ENCODE data around the gene ADNP. TPM values are rescaled to one million over a fixed set of nuclear protein-coding genes. Genes with fewer than 3 reads are reported as not detected.

The ADNP gene
- total and polyA plus RNA-seq, 2 of the 13 experiments (the other 11 are each of a cell fraction or from before 2014, with no cell fraction given): 21.0 to 21.5 TPM

DNA sequence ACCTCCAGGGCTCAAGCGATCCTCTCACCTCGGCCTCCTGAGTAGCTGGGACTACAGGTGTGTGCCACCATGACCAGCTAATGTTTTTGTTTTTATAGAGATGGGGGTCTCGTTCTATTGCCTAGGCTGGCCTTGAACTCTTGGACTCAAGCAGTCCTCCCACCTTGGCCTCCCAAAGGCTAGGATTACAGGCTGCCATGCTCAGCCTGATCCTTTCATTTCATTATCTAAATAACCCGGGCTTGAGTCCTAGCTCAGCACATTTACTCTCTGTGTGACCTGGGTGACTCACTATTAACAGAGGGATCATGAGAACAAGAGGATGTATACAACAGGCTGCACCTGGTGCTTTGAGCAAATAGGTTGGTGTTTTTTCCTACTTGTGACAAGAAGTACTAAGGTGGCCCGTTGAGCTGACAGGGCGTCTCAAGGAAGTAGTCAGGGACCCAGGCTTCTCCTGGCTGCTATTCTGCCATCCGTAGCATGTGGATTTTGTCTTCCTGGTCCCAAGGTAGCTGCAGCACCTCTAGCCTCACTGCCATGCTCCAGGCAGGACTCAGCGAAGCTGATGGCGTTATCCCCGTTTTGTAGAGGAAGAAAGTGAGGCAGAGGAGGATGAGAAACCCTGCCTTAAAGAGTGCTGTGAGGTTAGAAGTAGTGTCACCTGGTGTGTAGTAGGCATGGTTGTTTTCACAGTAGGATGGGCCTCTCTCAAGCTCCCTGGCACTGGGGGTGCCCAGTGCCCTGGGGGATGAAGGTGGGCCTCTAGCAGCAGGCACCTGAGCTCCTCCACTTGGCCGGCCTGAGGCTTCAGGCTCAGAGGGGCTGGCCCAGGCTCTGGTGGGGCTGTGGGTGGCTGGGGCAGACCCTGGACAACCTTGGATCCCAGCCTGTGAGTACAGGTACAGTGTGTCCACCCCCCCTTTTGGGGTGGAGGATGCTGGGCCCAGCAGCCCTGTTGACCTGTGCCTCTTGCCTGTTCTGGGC lies 62.4 kb downstream of the ADNP start (continued):
- TF ChIP-seq, protein P1, sequence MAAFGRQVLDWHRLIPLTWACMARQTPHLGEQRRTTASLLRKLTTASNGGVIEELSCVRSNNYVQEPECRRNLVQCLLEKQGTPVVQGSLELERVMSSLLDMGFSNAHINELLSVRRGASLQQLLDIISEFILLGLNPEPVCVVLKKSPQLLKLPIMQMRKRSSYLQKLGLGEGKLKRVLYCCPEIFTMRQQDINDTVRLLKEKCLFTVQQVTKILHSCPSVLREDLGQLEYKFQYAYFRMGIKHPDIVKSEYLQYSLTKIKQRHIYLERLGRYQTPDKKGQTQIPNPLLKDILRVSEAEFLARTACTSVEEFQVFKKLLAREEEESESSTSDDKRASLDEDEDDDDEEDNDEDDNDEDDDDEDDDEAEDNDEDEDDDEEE (CRISPR knock-in tag; IDR thresholded peaks at IDR 0.05): peak; percentile 64; the same call in 1 of the 2 replicates
- TF ChIP-seq ZFYVE20 (CRISPR knock-in tag; IDR thresholded peaks at IDR 0.05; ENCODE audit: borderline replicate concordance, low read depth) (no peak), ZNF614 (CRISPR knock-in tag; IDR thresholded peaks at IDR 0.05; ENCODE audit: borderline replicate concordance) (0 out of 2 replicates have a peak, but pooled peaks have one; percentile 68), ZNF547 (CRISPR knock-in tag; IDR thresholded peaks at IDR 0.05) (0 out of 2 replicates have a peak, but pooled peaks have one; percentile 35), NONO (IDR thresholded peaks at IDR 0.05) (no peak), NONO (CRISPR knock-in tag; conservative IDR thresholded peaks at IDR 0.05) (no peak), HDAC2 (CRISPR knock-in tag; IDR thresholded peaks at IDR 0.05) (0 out of 2 replicates have a peak, but pooled peaks have one; percentile 29), HOXD1 (CRISPR knock-in tag; IDR thresholded peaks at IDR 0.05) (peak; percentile 19; the same call in 1 of the 2 replicates), ZNF703 (CRISPR knock-in tag; IDR thresholded peaks at IDR 0.05; ENCODE audit: borderline replicate concordance) (no peak), ZSCAN20 (CRISPR knock-in tag; IDR thresholded peaks at IDR 0.05; ENCODE audit: borderline replicate concordance) (no peak), ZNF615 (CRISPR knock-in tag; IDR thresholded peaks at IDR 0.05; ENCODE audit: borderline replicate concordance) (no peak), CC2D1A (CRISPR knock-in tag; IDR thresholded peaks at IDR 0.05) (no peak), SP5 (CRISPR knock-in tag; IDR thresholded peaks at IDR 0.05; ENCODE audit: borderline replicate concordance, low read depth) (no peak), ZNF263 (CRISPR knock-in tag; IDR thresholded peaks at IDR 0.05) (peak; percentile 79), ZNF782 (CRISPR knock-in tag; IDR thresholded peaks at IDR 0.05; ENCODE audit: borderline replicate concordance) (no peak), ZNF34 (CRISPR knock-in tag; IDR thresholded peaks at IDR 0.05; ENCODE audit: borderline replicate concordance) (no peak), STAG1 (CRISPR knock-in tag; IDR thresholded peaks at IDR 0.05) (no peak)
- TF ChIP-seq, protein P2, sequence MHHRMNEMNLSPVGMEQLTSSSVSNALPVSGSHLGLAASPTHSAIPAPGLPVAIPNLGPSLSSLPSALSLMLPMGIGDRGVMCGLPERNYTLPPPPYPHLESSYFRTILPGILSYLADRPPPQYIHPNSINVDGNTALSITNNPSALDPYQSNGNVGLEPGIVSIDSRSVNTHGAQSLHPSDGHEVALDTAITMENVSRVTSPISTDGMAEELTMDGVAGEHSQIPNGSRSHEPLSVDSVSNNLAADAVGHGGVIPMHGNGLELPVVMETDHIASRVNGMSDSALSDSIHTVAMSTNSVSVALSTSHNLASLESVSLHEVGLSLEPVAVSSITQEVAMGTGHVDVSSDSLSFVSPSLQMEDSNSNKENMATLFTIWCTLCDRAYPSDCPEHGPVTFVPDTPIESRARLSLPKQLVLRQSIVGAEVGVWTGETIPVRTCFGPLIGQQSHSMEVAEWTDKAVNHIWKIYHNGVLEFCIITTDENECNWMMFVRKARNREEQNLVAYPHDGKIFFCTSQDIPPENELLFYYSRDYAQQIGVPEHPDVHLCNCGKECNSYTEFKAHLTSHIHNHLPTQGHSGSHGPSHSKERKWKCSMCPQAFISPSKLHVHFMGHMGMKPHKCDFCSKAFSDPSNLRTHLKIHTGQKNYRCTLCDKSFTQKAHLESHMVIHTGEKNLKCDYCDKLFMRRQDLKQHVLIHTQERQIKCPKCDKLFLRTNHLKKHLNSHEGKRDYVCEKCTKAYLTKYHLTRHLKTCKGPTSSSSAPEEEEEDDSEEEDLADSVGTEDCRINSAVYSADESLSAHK (CRISPR knock-in tag; IDR thresholded peaks at IDR 0.05; ENCODE audit: borderline replicate concordance): no peak
- TF ChIP-seq, protein P3, sequence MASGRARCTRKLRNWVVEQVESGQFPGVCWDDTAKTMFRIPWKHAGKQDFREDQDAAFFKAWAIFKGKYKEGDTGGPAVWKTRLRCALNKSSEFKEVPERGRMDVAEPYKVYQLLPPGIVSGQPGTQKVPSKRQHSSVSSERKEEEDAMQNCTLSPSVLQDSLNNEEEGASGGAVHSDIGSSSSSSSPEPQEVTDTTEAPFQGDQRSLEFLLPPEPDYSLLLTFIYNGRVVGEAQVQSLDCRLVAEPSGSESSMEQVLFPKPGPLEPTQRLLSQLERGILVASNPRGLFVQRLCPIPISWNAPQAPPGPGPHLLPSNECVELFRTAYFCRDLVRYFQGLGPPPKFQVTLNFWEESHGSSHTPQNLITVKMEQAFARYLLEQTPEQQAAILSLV (CRISPR knock-in tag; IDR thresholded peaks at IDR 0.05; ENCODE audit: borderline replicate concordance): no peak
- TF ChIP-seq, protein P4, sequence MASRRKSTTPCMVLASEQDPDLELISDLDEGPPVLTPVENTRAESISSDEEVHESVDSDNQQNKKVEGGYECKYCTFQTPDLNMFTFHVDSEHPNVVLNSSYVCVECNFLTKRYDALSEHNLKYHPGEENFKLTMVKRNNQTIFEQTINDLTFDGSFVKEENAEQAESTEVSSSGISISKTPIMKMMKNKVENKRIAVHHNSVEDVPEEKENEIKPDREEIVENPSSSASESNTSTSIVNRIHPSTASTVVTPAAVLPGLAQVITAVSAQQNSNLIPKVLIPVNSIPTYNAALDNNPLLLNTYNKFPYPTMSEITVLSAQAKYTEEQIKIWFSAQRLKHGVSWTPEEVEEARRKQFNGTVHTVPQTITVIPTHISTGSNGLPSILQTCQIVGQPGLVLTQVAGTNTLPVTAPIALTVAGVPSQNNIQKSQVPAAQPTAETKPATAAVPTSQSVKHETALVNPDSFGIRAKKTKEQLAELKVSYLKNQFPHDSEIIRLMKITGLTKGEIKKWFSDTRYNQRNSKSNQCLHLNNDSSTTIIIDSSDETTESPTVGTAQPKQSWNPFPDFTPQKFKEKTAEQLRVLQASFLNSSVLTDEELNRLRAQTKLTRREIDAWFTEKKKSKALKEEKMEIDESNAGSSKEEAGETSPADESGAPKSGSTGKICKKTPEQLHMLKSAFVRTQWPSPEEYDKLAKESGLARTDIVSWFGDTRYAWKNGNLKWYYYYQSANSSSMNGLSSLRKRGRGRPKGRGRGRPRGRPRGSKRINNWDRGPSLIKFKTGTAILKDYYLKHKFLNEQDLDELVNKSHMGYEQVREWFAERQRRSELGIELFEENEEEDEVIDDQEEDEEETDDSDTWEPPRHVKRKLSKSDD (CRISPR knock-in tag; IDR thresholded peaks at IDR 0.05; ENCODE audit: low read depth): no peak
- TF ChIP-seq, protein P5, sequence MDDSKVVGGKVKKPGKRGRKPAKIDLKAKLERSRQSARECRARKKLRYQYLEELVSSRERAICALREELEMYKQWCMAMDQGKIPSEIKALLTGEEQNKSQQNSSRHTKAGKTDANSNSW (CRISPR knock-in tag; IDR thresholded peaks at IDR 0.05; ENCODE audit: borderline replicate concordance): no peak

Measured in HepG2 (cell line).